Measurements from ENCODE around the gene SHTN1.

- TF ChIP-seq CTCF (conservative IDR thresholded peaks at IDR 0.05) (no peak), ZFX (IDR thresholded peaks at IDR 0.05) (no peak)
These were observed 111.9 kb downstream of the SHTN1 start for GRCh38 chr10:116892907-116893685.

Data from C4-2B (cell line).